T-helper 17 cell (primary cell): Measurements from ENCODE around the gene MFAP4. TPM values are rescaled to one million over a fixed set of nuclear protein-coding genes. Genes with fewer than 3 reads are reported as not detected.

Experiments
- ATAC-seq: fragments of 150-1000 bp; cut with Tn5 transposase; 2 replicates; pipeline ENCODE4 v1.10.0; 2021; ENCODE audit warnings: mild to moderate bottlenecking, moderate library complexity
- DNase-seq, 3 donors: peaks; one replicate each; pipeline versions ENCODE4 v3.0.0 to v3.0.0-alpha.2; 2020 to 2021
- H3K9me3 ChIP-seq: one replicate; pipeline ENCODE4 v1.7.0; 2013; ENCODE audit warnings: low read length, mild to moderate bottlenecking; ENCODE audit not compliant: control insufficient read depth, poor library complexity, severe bottlenecking
- H3K27ac Mint-ChIP-seq: one replicate; pipeline ENCODE4 v1.8.0; 2022; ENCODE audit warnings: mild to moderate bottlenecking, moderate library complexity, mixed read lengths
- H3K27me3 Mint-ChIP-seq: one replicate; pipeline ENCODE4 v1.8.0; 2022; ENCODE audit warnings: mixed read lengths
- H3K36me3 Mint-ChIP-seq: one replicate; pipeline ENCODE4 v1.8.0; 2022; ENCODE audit warnings: low read depth, mixed read lengths
- H3K4me1 Mint-ChIP-seq: one replicate; pipeline ENCODE4 v1.8.0; 2022; ENCODE audit warnings: mild to moderate bottlenecking, mixed read lengths
- H3K4me3 Mint-ChIP-seq: one replicate; pipeline ENCODE4 v1.8.0; 2022; ENCODE audit warnings: mild to moderate bottlenecking, moderate library complexity, mixed read lengths
- total RNA-seq, 4 donors: library from RNA in 2 of 4; stranded (reverse) in 2 of 4; gene quantifications; one replicate each; pipeline ENCODE4 v1.2.3 and lab custom pipeline; 2022 to 2026

Gene MFAP4
- total RNA-seq, 2 donors from 2014 or later = not detected

DNA sequence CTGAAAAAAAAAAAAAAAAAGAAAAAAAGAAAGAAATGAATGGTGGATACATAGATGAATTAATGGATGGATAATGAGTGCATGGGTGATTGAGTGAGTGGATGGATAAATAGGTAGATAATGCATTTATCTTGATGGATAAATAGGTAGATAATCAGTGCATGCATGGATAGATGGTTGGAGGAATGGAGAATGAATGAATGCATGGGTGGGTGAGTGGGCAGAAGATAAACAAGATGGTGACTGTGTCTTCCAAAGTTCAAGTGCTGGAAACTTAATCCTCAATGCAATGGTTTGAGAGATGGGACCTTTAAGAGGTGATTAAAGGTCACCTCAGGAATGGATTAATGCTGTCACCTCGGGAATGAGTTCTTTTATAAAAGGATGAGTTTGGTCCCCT is 17.3 kb upstream of the MFAP4 start:
- H3K4me3 Mint-ChIP-seq = no peak overlapping the region
- no peak for DNase-seq

DNA sequence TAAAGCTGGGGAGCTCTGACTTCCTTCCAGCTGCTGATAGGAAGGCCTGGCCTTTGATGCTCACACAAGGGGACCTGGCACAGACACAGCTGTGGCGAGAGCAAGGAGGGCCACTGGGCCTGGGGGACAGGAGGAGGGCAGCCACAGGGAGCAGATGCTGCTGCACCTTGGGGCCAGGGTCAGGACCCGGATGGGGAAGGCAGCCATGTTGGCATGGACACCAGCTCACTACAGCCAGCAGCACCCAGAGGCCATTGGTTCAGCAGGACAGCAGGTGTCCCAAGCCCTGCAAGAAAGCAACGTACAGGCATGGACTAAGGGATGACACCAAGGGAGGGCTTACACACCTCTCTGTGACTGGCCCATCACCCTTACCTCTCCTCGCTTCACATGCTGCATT is 16.0 kb upstream of the MFAP4 start:
- ATAC-seq = no peak
- peaks cover 15% of the 10 kb centered on the region for H3K27me3 Mint-ChIP-seq
- H3K9me3 ChIP-seq = no peaks in the 10 kb centered on the region
- DNase-seq = no peak
- no peaks in the 10 kb centered on the region for H3K36me3 Mint-ChIP-seq
- no peak overlapping the region for H3K4me3 Mint-ChIP-seq
- no peak overlapping the region for H3K27ac Mint-ChIP-seq
- peaks cover 3% of the 10 kb centered on the region for H3K4me1 Mint-ChIP-seq

More for the DNA sequence above, 17.3 kb upstream of the MFAP4 start:
- ATAC-seq = no peak
- Mint-ChIP-seq H3K27me3 (peaks cover 15% of the 10 kb centered on the region), H3K36me3 (no peaks in the 10 kb centered on the region), H3K27ac (no peak overlapping the region), H3K4me1 (peaks cover 3% of the 10 kb centered on the region)
- H3K9me3 ChIP-seq = no peaks in the 10 kb centered on the region

DNA sequence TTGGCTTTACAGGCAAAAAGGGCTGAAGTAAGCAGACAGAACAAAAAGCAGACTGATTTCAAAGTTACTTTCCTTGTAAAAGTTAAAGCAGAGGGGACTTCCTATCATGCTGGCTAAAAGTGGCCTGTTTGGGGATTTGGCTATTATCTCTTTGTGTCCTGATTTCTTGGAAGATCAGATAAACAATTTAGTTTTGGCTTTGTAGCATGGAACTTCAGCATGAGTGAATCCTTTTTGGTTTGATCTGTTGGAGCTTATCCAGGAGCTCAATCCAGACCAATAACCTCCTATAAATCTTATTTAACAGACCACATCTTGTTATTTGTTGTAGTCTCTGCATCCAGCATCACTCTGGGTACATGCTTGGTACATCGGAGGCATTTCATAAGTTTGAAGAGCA is 15.2 kb upstream of the MFAP4 start:
- Mint-ChIP-seq H3K4me3 (no peak overlapping the region), H3K4me1 (peaks cover 3% of the 10 kb centered on the region), H3K27ac (no peak overlapping the region), H3K27me3 (peaks cover 15% of the 10 kb centered on the region), H3K36me3 (no peaks in the 10 kb centered on the region)
- no peaks in the 10 kb centered on the region for H3K9me3 ChIP-seq
- ATAC-seq (no peak), DNase-seq (no peak)

DNA sequence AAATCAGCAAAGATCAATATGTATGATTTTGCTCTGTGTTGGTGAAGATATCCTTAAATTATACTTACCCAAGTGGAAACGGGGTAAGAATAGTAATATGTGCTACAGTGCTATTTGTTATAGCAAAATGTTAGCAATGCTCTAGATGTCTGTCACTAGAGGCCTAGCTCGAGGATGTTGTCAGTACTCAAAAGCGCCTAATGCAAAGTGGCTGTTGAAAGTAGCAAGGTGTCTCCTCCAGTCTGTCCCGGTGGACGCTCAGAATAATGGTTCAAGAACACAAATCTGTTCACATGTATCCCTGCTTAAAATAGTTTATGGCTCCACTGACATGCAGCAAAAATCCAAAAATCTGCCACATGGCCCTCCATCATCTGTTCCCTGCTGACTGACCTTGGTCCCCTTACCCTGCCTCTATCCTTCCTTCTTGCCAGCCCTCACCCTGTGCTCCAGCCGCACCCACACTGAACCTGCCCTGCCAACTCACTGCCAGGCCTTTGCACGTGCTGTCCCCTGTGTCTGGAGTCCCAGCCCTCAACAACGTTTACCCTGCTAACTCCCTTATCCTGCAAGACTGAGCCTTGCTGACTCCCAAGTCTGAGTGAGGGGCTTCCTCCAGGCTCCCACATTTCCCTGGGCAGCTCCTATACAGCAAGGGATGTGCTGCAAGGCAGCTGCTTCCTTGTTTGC is 14.5 kb upstream of the MFAP4 start:
- Mint-ChIP-seq H3K27me3 (peaks cover 15% of the 10 kb centered on the region), H3K4me3 (no peak overlapping the region), H3K27ac (no peak overlapping the region), H3K36me3 (peaks cover 3% of the 10 kb centered on the region), H3K4me1 (peaks cover 3% of the 10 kb centered on the region)
- DNase-seq (no peak), ATAC-seq (no peak)
- H3K9me3 ChIP-seq = no peaks in the 10 kb centered on the region

DNA sequence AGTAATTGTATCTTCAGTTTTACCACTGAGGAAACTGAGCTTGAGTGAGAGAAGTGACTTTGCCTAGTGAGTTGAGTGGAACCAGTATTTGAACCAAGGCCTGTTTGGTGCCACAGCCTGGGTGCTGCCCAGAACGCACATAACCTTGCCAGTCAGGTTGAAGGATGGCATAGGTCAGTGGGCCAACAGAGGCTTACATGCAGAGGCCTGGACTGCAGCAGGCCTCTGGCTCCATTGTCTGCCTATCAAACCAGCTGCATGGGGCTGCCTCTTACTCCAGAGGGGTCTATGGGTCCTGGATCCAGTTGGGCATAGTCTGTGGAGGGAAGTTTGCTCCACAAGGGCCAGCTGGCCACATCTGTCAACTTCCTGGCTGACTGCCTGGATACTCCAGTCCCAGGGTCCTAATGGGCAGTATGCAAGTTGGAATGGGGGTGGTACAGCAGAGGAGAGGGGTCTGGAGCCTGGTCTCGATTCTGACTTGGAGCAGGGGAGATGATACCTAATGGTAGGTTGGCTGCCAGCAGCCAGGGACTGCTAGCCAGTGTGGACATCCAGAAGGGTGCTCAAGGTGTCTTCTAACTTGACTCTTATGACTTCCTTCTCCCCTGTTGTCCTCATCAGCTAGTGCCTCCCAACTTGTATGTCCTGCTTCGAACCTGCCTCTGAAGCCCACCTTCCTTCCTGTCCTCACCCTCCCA is 12.9 kb upstream of the MFAP4 start:
- no peaks in the 10 kb centered on the region for H3K9me3 ChIP-seq
- no peak overlapping the region for H3K4me3 Mint-ChIP-seq
- H3K27ac Mint-ChIP-seq = no peak overlapping the region
- ATAC-seq = no peak
- peaks cover 15% of the 10 kb centered on the region for H3K27me3 Mint-ChIP-seq
- no peak for DNase-seq
- H3K4me1 Mint-ChIP-seq = peaks cover 3% of the 10 kb centered on the region
- H3K36me3 Mint-ChIP-seq = peaks cover 3% of the 10 kb centered on the region

DNA sequence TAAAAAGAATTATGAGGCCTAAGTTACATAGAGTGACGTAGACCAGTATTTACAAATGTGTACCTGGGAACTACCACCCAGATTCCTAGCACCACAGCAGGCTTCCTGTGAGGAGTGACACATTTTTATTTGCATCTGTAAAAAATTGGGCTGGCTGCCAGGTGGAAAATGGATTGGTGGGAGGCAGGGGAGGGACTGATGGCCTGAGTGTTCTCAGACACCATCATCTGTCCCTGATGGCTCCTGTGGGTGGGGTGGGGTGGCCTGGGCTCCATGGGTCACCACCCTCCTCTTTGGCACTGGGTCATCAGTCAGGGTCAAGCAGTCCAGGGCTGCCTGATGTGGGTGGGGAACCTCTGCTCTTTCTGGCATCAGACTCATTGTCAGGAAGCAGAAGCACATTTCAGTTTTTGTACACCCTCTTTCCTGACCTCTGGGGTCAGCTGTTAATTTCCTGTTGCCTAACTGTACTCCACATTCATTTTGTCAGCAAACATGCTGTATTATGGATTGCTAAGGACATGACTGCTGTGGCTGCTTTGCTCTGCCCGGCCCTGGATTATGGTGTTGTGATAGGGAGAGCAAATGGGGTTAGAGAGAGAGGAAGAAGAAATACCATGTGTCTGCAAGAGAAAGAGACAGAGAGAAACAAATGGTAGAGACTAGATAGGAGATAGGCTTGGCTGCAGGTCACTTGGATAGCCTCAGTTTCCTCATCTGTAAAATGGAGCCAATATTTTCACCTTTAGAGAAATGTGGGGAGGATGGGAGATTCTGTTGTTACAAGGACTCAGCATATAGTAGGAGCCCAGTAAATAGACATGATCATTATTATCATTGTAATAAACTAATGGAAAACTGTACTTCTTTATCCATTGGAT is 11.6 kb upstream of the MFAP4 start:
- ATAC-seq = no peak
- no peak for DNase-seq
- no peak overlapping the region for H3K4me3 Mint-ChIP-seq

DNA sequence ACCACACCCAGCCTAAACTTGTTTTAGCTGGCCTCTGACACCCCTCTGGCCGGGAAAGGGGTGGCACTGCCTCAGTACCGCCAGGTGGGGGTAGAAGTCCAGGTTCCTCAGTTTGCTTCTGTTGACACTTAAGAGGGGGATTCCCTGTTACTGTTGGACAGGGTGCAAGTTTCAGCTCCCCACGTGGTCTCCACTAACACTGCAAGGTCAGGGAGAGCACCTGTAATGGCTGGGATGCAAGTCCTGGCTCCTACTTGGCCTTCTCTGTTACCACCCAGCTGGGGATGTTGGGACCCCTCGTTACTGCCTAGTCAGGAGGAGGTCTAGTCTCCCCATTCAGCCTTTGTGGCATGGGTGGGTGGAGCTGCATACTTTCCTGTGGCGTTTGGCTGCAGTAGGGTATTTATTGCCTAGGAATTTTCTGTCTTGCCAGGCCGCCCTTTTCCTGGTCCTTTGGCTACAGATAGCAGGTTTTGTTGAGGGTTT is 10.6 kb upstream of the MFAP4 start:
- peaks cover 17% of the 10 kb centered on the region for H3K27me3 Mint-ChIP-seq
- no peak for DNase-seq
- H3K36me3 Mint-ChIP-seq = peaks cover 3% of the 10 kb centered on the region
- H3K9me3 ChIP-seq = no peaks in the 10 kb centered on the region
- H3K27ac Mint-ChIP-seq = no peak overlapping the region
- peaks cover 8% of the 10 kb centered on the region for H3K4me1 Mint-ChIP-seq
- no peak for ATAC-seq
- no peak overlapping the region for H3K4me3 Mint-ChIP-seq

More for the DNA sequence above, 11.6 kb upstream of the MFAP4 start:
- Mint-ChIP-seq H3K4me1 (peaks cover 3% of the 10 kb centered on the region), H3K27me3 (peaks cover 15% of the 10 kb centered on the region), H3K36me3 (peaks cover 3% of the 10 kb centered on the region), H3K27ac (no peak overlapping the region)
- no peaks in the 10 kb centered on the region for H3K9me3 ChIP-seq

DNA sequence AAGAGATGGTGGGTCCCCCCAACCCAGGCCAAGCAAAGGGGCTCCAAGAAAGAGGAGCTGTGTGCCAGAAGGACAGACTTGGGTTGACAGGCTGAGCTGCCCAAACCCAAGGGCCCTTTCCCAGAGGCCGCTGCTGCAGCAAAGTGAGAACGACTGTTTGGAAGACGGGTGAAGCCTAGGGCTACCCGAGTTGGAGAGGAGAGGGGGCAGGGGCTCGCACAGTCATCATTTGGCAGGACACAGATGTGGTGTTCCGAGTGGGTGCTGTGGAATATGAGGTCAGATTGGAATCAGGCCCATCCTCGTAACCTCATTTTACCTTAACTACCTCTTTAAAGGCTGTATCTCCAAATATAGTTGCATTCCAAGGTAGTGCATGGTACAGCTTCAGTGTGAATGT is 5.3 kb upstream of the MFAP4 start:
- ATAC-seq (no peak), DNase-seq (no peak)
- no peaks in the 10 kb centered on the region for H3K9me3 ChIP-seq
- no peak overlapping the region for H3K4me3 Mint-ChIP-seq
- H3K27ac Mint-ChIP-seq = no peak overlapping the region
- peaks cover 9% of the 10 kb centered on the region for H3K27me3 Mint-ChIP-seq
- H3K36me3 Mint-ChIP-seq = peaks cover 3% of the 10 kb centered on the region
- peaks cover 9% of the 10 kb centered on the region for H3K4me1 Mint-ChIP-seq

DNA sequence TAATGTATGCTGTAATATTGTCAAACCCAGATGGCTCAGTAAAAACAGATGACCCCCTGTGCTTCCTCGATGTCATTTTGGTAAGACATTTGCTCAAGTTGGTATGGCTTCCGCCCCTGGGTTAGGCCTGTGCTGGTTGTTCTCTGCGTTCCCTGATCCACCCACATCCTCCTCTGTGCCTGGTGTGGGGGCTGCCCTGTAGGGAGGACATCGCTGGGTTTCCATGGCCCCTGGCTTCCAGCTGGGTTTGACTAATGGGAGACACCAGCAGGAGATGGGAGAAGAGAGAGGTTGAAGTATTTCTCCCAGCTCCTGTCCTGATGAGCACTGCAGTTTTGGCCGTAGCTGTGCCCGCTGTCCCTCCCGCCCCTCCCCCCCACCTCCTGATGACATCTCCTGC is 4.4 kb upstream of the MFAP4 start:
- H3K4me3 Mint-ChIP-seq = no peak overlapping the region
- H3K27ac Mint-ChIP-seq = no peak overlapping the region
- H3K4me1 Mint-ChIP-seq = peaks cover 10% of the 10 kb centered on the region
- DNase-seq = no peak
- no peaks in the 10 kb centered on the region for H3K9me3 ChIP-seq
- H3K36me3 Mint-ChIP-seq = peaks cover under 1% of the 10 kb centered on the region
- ATAC-seq = no peak
- H3K27me3 Mint-ChIP-seq = peaks cover 9% of the 10 kb centered on the region

DNA sequence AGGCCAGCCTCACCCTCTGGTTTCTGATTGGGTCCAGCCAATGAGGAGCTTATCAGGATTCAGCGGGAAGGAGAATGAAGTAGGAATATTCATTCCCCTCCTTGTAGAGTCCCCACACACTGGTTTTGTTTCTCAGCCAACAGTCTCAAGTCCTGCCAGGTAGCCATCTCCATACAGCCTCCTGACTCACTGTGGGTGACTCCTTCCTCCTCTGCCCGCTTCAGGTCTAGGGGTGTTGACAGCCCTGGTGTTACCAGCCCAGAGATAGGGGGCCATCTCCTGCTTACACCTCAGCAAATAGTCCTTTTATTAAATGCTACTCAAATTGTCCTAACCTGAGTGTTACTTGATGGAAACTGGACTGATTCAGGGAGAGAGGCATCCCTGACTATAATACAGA is 4.0 kb upstream of the MFAP4 start:
- Mint-ChIP-seq H3K27me3 (peaks cover 9% of the 10 kb centered on the region), H3K36me3 (no peaks in the 10 kb centered on the region), H3K4me3 (no peak overlapping the region), H3K4me1 (peaks cover 12% of the 10 kb centered on the region), H3K27ac (no peak overlapping the region)
- no peaks in the 10 kb centered on the region for H3K9me3 ChIP-seq
- DNase-seq = no peak
- ATAC-seq = no peak

DNA sequence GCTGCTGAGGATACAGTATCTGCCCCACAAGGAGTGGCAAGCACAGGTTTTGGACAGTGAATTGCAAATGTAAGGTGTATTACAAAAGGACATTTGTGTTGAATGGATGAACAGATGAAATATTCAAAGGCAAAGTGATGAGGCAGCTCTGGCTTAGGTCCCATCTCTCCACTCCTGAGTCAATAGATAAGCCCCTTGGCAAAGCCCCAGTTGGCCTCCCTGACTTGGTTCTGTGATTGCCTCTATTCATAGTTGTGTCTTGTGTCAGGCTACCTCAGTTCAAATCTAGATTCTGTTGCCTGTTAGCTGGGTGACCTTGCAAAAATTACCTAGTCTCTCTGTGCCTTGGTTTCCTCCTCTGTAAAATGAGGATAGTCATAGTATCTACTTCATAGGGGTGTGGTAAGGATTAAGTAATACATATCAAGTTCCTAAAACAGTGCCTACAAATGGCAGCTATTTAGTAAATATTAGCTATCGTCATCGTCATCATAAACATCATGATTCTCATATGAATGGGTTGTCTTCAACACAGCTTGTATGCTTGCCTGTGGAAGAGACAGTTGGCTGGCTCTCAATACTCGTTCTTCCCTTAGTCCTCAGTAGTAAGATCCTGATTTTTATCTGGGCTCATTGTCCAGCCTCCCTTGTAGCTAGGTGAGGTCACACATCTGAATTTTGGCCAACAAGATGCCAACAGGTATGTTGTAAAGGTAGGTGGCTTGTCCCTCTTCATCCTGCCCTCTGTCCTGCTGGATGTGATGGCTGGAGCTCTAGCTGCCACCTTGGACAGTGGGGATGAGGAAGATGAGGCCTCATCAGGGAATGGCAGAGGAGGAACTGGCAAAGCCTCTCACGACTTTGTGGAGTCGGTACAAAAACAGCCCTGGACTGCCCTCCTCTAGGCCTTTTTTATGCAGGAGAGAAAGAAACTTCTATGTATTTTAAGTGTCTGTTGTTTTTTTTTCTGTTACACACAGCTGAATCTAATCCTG is 2.1 kb upstream of the MFAP4 start:
- no peak for ATAC-seq
- H3K4me1 Mint-ChIP-seq = peaks cover 16% of the 10 kb centered on the region

DNA sequence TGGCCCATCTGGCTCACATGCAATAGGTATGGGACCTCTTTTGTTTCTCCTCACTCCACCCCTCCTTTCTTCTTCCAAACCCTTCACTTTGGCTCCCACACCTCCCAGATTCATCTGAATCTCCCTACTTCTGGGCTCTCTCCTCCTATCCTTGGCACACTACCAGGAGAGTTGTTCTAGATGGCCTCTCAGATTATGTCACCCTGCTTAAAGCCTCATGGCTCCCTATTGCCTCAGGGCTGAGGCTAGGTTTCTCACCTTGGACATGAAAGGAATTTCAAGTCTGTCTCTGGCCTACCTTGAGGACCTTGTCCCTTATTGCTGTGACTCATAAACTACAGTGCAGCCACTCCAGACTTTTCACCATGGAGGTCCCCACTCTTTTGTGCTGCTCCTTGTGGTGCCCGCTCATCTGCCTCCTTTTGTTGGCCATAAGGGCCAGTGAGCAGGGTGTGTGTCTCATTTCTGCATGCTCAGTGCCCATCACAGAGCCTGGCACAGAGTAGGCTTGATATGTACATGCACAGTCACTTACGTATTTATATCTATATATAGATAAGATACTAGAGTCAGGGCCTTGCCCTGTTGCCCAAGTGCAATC is 1.0 kb upstream of the MFAP4 start:
- H3K9me3 ChIP-seq = no peaks in the 10 kb centered on the region
- no peak for DNase-seq
- Mint-ChIP-seq H3K4me1 (peaks cover 20% of the 10 kb centered on the region), H3K27me3 (peaks cover 9% of the 10 kb centered on the region), H3K4me3 (no peak overlapping the region), H3K36me3 (peaks cover 3% of the 10 kb centered on the region), H3K27ac (peak overlapping the region; percentile 16)
- ATAC-seq = no peak

More for the DNA sequence above, 2.1 kb upstream of the MFAP4 start:
- H3K4me3 Mint-ChIP-seq = no peak overlapping the region
- no peaks in the 10 kb centered on the region for H3K9me3 ChIP-seq
- peaks cover 9% of the 10 kb centered on the region for H3K27me3 Mint-ChIP-seq
- H3K27ac Mint-ChIP-seq = no peak overlapping the region
- DNase-seq = no peak
- H3K36me3 Mint-ChIP-seq = peaks cover 3% of the 10 kb centered on the region
